Measurements from ENCODE around the gene LY6G6F.

DNA sequence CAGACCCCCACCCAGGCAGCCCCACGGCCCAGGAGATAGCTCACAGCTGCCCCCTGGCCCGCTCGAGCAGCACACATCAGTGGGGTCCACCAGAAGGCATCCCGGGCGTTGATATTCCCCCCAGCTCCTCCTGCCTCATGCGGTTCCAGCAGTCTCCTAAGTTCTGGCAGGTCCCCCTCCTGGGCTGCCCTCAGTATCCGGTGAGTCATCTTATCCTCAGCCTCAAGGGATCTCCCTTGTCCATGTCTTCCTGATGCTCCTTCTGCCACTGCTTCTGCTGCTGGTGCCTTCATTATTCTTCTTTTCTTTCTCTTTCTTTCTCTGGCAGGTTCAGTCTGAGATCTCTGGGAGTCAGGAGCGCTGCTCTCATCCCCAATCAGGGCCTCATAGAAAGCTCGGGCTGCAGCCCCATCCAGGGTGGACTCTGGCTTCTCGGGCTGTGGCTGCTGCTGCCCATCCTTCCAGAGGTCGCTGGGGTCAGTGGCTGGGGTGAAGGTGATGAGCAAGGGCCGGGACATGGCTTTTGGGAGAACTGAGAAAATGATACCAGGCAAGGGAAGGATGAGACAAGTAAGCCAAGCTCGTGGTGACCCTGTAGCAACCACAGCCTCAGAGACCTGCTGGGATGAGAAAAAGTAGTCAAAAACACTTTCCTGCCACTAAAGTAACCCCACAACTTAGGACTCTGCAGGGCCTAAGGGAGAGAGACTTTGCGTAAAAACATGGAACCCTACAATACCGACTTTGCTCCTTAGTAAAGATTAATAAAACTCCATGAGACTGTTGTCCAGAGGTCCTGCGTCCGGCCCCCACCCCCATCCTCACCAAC is 42.5 kb upstream of the LY6G6F start:
- TF ChIP-seq, protein P1, sequence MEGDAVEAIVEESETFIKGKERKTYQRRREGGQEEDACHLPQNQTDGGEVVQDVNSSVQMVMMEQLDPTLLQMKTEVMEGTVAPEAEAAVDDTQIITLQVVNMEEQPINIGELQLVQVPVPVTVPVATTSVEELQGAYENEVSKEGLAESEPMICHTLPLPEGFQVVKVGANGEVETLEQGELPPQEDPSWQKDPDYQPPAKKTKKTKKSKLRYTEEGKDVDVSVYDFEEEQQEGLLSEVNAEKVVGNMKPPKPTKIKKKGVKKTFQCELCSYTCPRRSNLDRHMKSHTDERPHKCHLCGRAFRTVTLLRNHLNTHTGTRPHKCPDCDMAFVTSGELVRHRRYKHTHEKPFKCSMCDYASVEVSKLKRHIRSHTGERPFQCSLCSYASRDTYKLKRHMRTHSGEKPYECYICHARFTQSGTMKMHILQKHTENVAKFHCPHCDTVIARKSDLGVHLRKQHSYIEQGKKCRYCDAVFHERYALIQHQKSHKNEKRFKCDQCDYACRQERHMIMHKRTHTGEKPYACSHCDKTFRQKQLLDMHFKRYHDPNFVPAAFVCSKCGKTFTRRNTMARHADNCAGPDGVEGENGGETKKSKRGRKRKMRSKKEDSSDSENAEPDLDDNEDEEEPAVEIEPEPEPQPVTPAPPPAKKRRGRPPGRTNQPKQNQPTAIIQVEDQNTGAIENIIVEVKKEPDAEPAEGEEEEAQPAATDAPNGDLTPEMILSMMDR (IDR thresholded peaks at IDR 0.05) = no peak; the same call in 1 of the 2 replicates
- TF ChIP-seq, protein P2, sequence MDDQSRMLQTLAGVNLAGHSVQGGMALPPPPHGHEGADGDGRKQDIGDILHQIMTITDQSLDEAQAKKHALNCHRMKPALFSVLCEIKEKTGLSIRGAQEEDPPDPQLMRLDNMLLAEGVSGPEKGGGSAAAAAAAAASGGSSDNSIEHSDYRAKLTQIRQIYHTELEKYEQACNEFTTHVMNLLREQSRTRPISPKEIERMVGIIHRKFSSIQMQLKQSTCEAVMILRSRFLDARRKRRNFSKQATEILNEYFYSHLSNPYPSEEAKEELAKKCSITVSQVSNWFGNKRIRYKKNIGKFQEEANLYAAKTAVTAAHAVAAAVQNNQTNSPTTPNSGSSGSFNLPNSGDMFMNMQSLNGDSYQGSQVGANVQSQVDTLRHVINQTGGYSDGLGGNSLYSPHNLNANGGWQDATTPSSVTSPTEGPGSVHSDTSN (IDR thresholded peaks at IDR 0.05) = 0 out of 2 replicates have a peak, but pooled peaks have one; percentile 8
- TF ChIP-seq EZH2phosphoT487 (IDR thresholded peaks at IDR 0.05; ENCODE audit: borderline replicate concordance, low read depth) (no peak), TAF1 (IDR thresholded peaks at IDR 0.05; ENCODE audit: borderline replicate concordance, low read depth, low read length) (no peak), POLR2AphosphoS5 (IDR thresholded peaks at IDR 0.05; ENCODE audit: low read depth, low read length) (no peak), CHD2 (IDR thresholded peaks at IDR 0.05; ENCODE audit: low read length, partially characterized antibody) (no peak), SIN3A (IDR thresholded peaks at IDR 0.05; ENCODE audit: borderline replicate concordance, low read depth, low read length) (0 out of 2 replicates have a peak, but pooled peaks have one; percentile 11), YY1 (IDR thresholded peaks at IDR 0.05; ENCODE audit: low read depth) (no peak)
